DMS153 (cell line): Measurements from ENCODE around the gene MRNIP.
"Not testable (repeated sequence)": the region's sequence is repeated elsewhere in the genome, so short reads cannot be mapped to it uniquely, and the experiment has no call there.

Experiments
- DNase-seq: peaks from one replicate; lab custom pipeline; 2025; lab: John Stamatoyannopoulos, UW

MRNIP gene

DNA sequence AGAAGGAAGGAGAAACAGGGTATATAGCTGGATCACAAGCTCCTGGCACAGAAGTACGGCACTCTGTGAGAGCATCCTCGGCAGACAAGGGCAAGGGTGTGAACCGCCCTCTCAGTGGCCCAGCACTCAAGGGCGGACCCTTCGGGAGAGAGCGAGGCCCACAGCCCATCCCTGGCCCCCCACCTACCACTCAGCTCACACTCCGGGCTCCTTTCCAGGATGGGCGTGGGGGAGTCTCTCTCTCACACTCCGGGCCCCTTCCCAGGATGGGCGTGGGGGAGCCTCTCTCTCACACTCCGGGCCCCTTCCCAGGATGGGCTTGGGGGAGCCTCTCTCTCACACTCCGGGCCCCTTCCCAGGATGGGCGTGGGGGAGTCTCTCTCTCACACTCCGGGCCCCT lies 12.9 kb upstream of the MRNIP start:
- not testable (repeated sequence) for DNase-seq

DNA sequence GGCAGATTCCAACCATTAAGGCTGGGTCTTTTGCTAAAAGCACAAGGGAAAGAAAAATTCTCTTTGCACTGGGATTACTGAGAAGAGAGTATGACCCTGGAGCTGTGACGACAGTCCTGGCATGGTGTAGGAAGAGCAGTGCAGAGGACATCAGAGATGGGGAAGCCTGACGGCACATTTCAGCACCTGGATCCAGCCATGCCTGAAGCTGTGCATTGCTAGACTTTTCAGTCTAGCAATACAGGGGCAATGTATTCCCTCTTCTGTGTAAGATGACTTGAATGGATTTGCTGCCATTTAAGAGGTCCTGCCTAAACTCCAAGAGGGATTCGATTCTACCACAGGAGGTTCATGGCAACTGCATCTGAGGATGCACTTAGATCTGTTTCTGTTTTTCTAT lies 12.3 kb upstream of the MRNIP start:
- no peak for DNase-seq

DNA sequence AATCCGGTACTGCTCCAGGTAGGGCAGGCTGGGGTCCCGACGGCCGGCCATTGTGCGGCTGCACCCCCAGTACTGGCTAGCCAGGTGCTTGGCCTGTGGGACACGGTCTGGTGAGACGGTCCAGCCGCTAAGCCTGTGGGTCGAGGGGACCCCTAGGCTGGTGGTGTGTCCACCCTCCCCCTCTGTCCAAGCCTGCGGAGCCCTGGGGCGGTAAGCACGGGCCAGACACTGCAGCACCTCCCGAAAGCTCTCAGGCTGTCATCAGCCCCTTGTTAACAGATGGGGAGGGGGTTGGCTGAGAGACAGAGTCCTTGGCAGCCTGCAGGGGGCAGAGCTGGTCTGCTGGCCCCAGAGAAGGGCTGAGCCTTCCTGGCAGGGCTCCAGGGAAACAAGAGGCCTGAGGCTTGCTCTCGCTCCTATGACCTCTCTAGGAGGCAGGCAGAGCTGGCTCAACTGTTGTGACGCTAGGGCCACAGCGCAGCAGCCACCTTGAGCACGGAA lies 11.8 kb upstream of the MRNIP start:
- DNase-seq = peak; percentile 38

DNA sequence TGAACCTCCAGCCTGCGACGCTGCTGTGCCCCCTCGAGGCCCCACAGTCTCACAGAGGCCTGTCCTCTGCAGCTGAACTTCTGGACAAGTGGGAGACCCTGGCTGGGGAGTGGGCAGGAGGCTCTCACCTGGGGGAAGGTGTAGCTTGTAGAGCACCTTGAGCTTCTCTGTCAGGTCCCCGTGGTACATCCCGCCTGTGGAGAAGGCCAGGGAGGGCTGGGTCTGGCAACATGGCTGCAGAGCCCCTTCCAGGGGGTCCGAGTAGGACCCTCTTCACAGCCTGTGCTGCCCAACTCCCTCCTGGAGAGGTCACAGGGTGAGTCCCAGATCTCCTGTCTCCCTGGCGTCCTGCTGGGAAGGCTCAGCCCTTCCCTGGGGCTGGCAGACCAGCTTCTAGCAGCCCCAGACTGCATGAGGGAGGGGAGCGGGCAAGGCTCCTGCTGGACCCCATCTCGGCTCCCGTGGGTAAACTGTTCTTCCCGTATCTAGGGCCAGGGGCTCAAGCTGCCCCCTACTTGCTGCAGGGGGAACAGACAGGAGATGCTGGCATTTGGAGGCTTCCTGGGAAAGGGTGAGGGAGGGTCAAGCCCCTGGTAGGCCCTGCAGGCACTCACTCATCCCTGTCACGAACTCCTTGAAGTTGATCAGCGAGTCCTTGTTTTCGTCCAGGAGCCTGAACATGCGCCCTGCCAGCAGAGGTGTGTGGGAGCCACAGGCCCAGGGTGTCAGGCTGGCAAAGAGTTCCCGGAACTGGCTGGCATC lies 11.2 kb upstream of the MRNIP start:
- DNase-seq = no peak

DNA sequence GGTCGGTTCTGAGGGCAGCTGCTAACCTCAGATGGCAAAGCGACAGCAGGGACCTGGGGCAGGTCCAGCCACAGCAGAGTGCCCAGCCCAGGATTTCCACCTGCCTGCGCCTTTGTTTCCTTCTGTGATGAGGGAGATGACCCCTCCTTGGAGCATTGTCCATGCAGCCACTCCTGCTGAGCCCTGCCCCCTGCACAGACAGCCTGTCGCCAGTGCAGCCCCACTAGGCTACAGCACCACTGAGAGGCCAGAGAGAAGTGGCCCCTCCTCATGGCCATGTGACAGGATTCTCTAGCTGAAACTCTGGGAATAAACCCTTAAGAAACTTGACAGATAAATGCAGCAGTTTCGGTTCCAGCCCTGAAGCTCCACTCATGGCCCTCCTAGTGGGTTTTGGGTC lies 10.5 kb upstream of the MRNIP start:
- no peak for DNase-seq

DNA sequence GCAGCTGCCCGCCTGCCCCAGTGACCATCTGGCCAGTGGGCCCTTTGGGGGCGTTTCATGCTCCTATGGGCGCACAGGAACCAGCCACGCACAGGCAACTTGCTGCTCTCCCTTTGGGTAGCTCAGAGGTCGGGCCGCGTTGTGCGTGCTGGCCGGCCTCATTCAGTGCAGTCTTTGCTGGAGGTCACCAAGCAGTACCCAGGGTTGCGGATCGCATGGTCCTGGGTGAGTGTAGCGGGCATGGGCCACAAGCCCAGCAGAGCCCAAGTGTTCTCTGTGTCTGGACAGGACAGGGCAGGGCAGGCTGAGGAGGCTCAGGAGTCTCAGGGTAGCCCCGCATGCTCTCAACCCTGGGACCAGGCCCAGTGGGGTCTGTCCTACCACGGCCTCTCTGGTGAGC lies 9.9 kb upstream of the MRNIP start:
- no peak for DNase-seq

DNA sequence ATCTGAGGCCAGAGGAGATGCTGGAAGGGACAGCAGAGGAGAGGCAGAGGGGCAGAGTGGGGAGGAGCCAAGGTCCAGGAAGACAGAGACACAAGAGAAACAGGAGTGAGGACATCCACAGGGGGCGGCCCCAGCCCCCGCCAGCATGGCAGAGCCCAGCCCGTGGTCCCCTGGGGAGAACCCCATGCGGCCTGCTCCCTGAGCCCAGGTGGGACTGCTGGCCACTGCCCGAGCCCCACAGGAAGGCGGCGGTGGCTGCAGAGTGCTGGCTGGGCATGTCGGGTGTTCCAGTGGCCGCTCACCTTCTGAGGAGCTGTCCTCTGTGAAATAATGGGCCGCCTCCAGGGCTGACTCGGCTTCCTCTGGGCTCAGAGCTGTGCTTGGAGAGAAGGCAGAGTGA lies 8.9 kb upstream of the MRNIP start:
- DNase-seq = no peak

DNA sequence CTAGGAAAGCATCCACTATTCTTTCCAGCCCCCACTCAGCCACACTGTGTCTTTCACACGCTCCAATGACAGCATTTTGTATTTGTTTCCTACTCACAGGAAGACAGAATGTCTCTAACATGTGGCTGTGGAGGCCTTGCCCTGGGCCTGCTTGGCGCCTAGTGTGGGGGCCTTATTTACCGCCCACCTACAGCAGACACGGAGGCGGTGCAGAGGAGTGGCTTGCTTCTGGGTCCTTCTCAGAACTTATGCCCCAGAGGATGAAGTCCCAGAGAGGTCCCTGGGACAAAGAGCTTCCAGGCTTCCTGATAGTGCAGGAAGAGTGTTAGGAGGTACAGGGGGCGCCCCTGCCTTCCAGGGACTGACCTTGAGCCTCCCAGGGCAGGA lies 8.5 kb upstream of the MRNIP start:
- DNase-seq = no peak

DNA sequence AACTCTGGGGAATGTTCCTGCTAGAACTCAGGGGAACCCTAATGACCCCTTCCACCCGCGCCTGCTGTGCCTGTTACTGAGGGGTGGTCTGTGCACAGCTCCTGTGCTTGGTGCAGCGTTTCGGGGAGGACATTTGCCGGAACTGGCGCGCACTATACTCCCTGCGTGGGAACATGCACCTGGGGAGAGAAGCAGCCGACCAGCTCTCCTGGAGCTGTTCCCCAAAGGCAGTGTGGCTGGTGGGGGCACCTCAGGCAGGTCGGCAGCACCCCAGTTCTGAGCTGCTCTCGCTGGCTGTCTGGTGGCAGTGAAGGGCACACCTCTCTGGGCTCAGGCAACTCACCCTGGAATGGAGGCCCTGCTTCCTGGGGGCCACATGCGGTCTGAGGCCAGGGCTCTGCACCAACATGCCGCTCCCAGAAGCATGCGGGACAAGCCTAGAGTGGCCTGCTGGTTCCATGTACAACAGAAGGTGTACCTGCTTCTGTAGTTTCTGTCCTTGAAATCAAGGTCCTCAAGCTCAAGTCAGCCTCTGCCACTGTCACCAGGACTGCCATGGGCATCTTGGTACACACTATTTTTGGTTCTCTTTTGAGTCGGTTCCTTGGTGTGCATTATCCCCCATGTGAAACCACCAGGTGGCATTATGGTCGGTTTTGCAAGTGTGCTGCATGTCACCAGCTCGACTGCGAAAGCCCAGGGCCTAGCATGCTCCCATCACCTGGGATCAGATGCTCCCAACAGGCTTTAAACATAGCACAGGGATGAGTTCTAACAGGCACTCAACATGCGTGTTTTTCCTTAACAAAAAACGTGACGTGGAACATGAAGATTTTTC lies 7.8 kb upstream of the MRNIP start:
- no peak for DNase-seq

DNA sequence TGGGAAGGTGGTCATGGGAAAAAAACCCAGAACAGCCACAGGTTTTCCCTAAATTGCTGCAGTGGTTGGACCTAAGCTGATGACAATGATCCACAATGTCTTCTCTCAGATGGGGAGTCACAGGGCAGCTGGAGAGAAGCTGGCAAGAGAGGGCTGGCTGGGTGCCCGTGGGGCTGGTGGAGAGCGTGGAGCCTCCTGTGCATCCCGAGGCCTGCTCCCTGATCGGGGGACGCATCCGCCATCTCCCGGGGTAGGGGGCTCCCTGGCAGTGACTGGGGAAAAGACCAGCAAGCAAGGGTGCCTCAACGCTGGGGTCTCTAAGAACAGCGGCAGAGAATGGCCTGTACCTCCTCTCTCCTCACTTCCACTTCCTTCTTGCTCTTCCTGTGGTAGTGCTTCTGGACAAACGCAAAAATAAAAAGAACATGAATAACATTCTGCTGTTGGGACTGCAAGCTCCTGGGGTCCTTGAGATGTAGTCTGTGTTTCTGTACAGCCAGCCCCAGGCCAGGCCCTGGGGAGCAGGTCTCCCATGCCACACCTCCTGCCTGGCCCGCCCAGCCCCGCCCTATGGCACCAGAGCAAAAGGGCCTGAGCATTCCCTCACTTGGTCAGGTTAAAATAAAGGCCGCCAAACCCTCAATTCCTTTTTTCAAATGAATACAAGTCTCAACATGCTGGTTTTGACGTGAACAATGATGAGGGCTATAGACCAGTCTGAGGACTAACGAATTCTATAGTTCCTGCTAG lies 7.0 kb upstream of the MRNIP start:
- no peak for DNase-seq

DNA sequence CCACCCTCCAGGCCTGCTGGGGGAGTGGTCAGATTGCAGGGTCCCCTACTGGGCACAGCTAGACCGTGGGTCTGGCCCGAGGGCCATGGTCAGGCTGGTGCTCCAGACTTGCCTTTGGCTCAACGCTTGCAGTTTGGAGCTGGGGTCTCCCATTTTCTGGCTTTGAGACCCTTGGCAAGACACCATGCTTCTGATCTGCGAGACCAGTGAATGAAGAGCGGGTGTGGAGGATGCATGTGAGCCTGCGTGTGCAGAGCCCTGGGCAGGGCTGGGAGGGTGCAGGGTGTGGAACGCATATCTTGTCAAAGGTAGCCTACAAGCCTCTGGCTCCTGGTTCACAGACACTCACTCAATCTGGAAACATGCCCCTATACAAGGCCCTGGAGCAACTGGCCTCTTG lies 6.1 kb upstream of the MRNIP start:
- no peak for DNase-seq

DNA sequence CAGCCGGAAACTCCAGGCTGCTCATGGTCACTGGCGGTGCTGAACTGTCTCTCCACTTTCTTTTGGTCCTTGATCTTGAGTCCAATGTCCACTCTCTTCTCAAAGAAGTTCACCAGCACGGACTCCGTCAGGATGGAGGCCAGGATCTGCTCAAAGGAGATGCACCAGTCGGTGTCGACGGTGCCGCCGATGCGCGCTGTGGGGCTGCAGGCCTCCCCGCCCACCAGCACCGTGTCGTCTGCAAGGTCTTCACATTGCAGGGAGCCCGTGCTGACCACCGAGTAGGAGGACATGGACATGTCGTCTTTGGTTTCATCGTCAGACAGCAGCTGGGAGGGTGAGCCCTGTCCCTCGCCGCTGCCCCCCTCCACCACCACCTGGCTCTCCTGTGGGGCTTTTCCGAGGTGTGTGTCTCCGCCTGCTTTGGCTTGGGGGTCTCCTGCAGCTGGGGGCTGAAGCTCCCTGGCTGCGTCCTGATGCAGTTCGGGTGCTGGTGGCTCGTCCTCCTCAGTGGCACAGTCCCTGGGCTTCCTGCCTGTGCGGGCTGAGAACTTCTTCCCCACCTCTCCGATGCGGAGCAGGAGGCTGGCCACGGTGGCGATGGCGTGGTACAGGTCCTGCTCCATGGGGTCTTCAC lies 5.0 kb upstream of the MRNIP start:
- no peak for DNase-seq

DNA sequence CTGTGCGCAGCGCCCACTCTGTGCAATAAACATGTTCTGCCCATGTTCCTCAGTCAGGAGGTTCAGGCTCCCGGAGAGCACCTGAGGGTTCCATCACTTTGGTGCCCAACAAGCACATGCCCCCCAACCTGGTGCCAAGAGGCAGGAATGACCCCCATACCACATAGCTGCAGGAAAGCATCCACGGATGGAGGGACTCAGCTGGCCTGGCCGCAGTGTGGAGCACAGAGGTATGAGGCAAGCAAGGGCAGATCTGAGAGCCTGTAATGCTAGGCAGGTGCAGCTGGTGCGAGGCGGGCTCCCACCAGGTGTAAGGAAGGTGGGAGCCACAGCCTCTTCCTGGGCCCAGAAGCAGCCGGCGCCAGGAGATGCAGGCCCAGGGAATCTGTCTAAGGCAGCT lies 4.3 kb upstream of the MRNIP start:
- DNase-seq = no peak

DNA sequence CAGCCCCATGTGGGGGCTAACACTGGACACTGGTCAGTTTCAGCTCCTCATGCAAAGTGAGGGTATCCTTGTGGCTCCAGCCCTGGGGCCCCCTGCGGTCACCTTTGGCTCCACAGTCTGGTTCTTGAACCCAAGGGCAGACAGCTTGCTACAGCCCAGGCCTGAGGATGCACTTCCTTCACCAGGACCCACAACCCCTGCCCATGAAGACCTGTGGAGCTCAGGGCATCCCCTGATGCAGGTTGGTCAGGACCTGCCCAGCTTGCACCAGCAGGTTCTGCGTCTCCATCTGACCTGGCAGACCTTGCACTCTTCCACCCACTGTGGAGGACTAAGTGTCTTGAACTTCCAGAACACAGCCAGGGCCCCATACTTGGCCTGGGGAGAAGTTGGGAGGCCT lies 3.7 kb upstream of the MRNIP start:
- no peak for DNase-seq

DNA sequence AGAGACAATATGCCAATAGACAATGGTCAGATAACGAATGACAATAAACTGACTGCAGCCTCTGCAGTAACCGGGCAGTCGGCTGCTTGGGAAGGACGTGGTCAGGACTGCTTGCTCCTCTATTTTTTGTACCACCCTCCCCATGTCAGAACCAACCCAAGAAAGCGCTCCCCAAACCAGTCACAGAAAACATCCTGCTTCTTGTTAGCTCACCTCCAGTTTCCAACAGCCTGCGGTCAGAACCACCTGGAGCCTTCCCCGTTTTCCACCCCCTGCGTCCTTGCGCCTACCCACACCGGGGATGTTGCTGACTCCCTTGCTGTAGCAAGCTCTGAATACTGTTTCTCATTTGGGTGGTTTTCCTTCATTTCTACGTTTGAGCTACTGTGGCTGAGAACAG lies 1.7 kb upstream of the MRNIP start:
- no peak for DNase-seq

DNA sequence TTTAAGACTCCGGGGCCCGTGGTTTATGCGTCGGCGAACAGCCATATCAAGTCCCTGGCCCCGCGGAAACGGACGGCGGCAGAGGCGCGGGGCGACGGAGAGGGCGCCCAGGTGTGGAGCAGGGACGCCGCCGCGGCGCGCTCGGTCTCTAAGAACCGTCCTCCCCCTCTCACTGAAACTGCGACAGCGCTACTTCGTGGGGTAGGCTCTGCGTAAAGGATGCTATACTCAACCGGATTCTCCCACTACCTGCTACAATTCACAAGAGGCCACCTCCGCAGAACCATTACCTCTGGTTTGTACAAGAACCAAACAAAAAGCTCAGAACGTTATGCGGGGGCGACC lies 404 bp downstream of the MRNIP start:
- no peak for DNase-seq

DNA sequence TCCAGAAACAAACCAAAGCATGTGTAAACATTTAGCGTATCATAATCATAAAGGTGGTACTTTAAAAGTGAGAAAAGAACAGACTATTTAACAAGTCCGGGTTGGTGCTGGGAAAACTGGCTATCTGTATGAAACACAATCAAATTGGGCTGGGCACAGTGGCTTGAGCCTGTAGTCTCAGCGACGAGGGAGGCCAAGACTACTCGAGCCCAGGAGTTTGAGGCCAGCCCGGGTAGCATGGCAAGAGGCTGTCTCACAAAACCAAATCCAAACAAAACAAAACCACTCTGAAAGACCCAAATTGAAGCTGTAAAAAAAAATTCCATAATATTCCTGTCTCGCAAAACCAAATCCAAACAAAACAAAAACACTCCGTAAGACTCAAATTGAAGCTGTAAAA lies 4.3 kb downstream of the MRNIP start:
- DNase-seq = no peak

DNA sequence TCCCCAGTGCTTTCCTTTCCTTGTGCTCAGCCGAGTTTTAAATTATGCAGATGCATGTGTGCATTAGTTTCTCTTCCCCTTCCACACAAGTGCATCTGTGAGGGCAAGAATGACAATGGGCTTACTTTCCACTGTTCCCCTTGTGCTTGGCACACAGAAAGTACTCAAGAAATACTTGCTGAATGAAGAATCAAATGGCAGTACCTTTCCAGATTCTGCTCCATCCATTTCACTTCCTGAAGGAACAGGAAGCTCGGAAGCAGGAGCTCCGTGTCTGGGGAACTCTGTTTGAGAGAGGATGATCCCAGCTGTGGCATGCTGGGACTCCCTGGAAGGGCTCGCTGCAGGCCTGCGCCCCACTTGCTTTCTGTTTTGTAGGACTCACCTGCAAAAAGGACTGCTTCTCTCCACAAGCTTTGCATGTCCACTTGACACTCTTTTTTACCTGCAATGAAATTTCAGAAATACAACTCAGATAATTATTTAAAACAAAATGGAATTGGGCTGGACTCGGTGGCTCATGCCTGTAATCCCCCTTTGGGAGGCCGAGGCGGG lies 5.5 kb downstream of the MRNIP start:
- DNase-seq = no peak

DNA sequence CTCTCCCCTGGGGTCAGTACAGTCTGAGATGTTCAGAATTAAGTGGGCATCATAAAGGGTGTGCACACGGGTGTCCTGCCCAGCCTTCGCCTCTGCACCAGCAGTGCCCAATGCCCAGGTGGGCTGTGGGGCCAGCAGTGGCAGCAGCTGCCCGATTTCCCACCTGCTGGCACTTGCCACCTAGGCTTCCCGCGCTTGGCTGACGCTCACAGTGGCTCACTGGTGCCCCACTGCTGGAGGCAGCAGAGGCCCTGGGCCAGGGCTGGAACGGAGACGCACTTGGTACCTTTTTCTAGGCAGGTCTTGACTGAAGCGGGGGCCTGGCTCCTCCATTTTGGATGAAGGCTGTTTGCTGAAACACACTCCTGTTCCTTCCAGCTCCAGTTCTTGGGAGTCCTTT lies 17.0 kb downstream of the MRNIP start:
- DNase-seq = no peak

DNA sequence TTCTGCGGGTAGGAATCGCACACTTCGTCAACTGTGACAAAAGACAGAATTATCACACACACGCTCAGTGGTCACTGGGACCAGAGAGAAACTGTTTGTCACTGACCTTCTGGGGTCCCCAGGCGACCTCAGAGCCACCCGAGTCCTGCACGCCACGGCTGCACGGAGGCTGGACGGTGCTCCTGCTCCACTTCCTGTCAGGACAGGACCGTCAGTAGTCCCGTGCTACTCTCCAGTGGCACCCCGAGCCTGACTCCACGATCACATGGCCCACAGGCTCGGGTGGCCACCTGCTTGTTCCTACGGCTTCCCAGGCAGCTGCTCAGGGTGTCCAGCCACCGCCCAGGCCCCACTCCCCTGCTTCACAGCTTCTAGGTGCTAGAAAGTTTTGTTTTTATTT lies 17.9 kb downstream of the MRNIP start:
- no peak for DNase-seq

DNA sequence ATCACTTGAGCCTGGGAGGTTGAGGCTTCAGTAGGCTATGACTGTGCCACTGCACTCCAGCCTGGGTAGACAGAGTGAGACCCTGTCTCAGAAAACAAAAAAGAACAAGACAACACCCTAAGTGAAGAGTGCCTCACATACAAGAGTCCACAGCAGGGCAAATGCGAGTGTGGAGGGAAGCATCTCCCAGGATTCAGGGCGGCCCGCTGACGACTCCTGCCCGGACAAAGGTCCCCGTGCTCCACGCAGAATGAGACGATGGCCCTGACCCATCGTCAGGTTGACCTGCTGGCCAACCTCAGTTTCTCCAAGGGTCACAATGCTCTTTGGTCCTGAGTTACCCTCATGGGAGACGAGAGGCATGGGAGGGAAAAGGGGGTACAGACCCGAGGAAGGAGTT lies 18.3 kb downstream of the MRNIP start:
- DNase-seq = no peak
